ENCODE data around the gene TLL1. TPM values are rescaled to one million over a fixed set of nuclear protein-coding genes. Genes with fewer than 3 reads are reported as not detected.

The TLL1 gene
- polyA plus RNA-seq, 2 donors = 0.35 to 0.41 TPM

- Histone ChIP-seq H3K9me3 (ENCODE audit: control insufficient read depth in 2 of 2, insufficient read depth in 1 of 2, low read depth in 1 of 2, low read length in 1 of 2) (no peaks in the 10 kb centered on the region), H3K4me1 (ENCODE audit: control insufficient read depth in 2 of 2, insufficient read depth in 2 of 2, low read length in 1 of 2) (no peaks in the 10 kb centered on the region), H3K36me3 (ENCODE audit: control insufficient read depth in 2 of 2, insufficient read depth in 2 of 2, low read length in 1 of 2) (no peaks in the 10 kb centered on the region), H3K27ac (ENCODE audit: low read depth in 2 of 2, low read length in 1 of 2) (no peak overlapping the region), H3K27me3 (ENCODE audit: control insufficient read depth in 1 of 2, insufficient read depth in 2 of 2, low read length in 2 of 2) (no peaks in the 10 kb centered on the region), H3K4me3 (ENCODE audit: low read depth in 1 of 2, low read length in 2 of 2) (no peak overlapping the region)
- WGBS, 2 donors = 63 to 65% methylated on average over 4 of the region's 4 CpGs
Observed at GRCh38 chr4:166088576-166088975, 215.5 kb downstream of the TLL1 start.

GRCh38 chr4:166091146-166091545 lies 218.1 kb downstream of the TLL1 start:
- Histone ChIP-seq H3K4me3 (ENCODE audit: low read depth in 1 of 2, low read length in 2 of 2) (no peak overlapping the region), H3K4me1 (ENCODE audit: control insufficient read depth in 2 of 2, insufficient read depth in 2 of 2, low read length in 1 of 2) (no peaks in the 10 kb centered on the region), H3K36me3 (ENCODE audit: control insufficient read depth in 2 of 2, insufficient read depth in 2 of 2, low read length in 1 of 2) (no peaks in the 10 kb centered on the region), H3K27me3 (ENCODE audit: control insufficient read depth in 1 of 2, insufficient read depth in 2 of 2, low read length in 2 of 2) (no peaks in the 10 kb centered on the region), H3K9me3 (ENCODE audit: control insufficient read depth in 2 of 2, insufficient read depth in 1 of 2, low read depth in 1 of 2, low read length in 1 of 2) (no peaks in the 10 kb centered on the region), H3K27ac (ENCODE audit: low read depth in 2 of 2, low read length in 1 of 2) (no peak overlapping the region)
- WGBS, 2 donors = 73 to 82% methylated on average over 3 of the region's 3 CpGs

- no peaks in the 10 kb centered on the region for H3K36me3 ChIP-seq (ENCODE audit: control insufficient read depth in 2 of 2, insufficient read depth in 2 of 2, low read length in 1 of 2)
- H3K27me3 ChIP-seq (ENCODE audit: control insufficient read depth in 1 of 2, insufficient read depth in 2 of 2, low read length in 2 of 2) = no peaks in the 10 kb centered on the region
- H3K9me3 ChIP-seq (ENCODE audit: control insufficient read depth in 2 of 2, insufficient read depth in 1 of 2, low read depth in 1 of 2, low read length in 1 of 2) = no peaks in the 10 kb centered on the region
- H3K4me3 ChIP-seq (ENCODE audit: low read depth in 1 of 2, low read length in 2 of 2) = no peak overlapping the region
- H3K27ac ChIP-seq (ENCODE audit: low read depth in 2 of 2, low read length in 1 of 2) = no peak overlapping the region
- WGBS, 2 donors = 2% methylated on average over 2 of the region's 2 CpGs
- H3K4me1 ChIP-seq (ENCODE audit: control insufficient read depth in 2 of 2, insufficient read depth in 2 of 2, low read length in 1 of 2) = no peaks in the 10 kb centered on the region
Observed at GRCh38 chr4:166091912-166092510, 219.0 kb downstream of the TLL1 start.

- Histone ChIP-seq H3K4me3 (ENCODE audit: low read depth in 1 of 2, low read length in 2 of 2) (no peak overlapping the region), H3K9me3 (ENCODE audit: control insufficient read depth in 2 of 2, insufficient read depth in 1 of 2, low read depth in 1 of 2, low read length in 1 of 2) (no peaks in the 10 kb centered on the region), H3K27ac (ENCODE audit: low read depth in 2 of 2, low read length in 1 of 2) (no peak overlapping the region), H3K4me1 (ENCODE audit: control insufficient read depth in 2 of 2, insufficient read depth in 2 of 2, low read length in 1 of 2) (no peaks in the 10 kb centered on the region), H3K36me3 (ENCODE audit: control insufficient read depth in 2 of 2, insufficient read depth in 2 of 2, low read length in 1 of 2) (no peaks in the 10 kb centered on the region), H3K27me3 (ENCODE audit: control insufficient read depth in 1 of 2, insufficient read depth in 2 of 2, low read length in 2 of 2) (no peaks in the 10 kb centered on the region)
- 52 to 61% methylated on average over 7 of the region's 7 CpGs for WGBS, 2 donors
Observed at GRCh38 chr4:166092797-166093290, 219.8 kb downstream of the TLL1 start.

GRCh38 chr4:166104623-166105022 lies 231.6 kb downstream of the TLL1 start:
- no peak overlapping the region for H3K4me3 ChIP-seq (ENCODE audit: low read depth in 1 of 2, low read length in 2 of 2)
- H3K36me3 ChIP-seq (ENCODE audit: control insufficient read depth in 2 of 2, insufficient read depth in 2 of 2, low read length in 1 of 2) = no peaks in the 10 kb centered on the region
- H3K9me3 ChIP-seq (ENCODE audit: control insufficient read depth in 2 of 2, insufficient read depth in 1 of 2, low read depth in 1 of 2, low read length in 1 of 2) = no peaks in the 10 kb centered on the region
- no peaks in the 10 kb centered on the region for H3K4me1 ChIP-seq (ENCODE audit: control insufficient read depth in 2 of 2, insufficient read depth in 2 of 2, low read length in 1 of 2)
- no peak overlapping the region for H3K27ac ChIP-seq (ENCODE audit: low read depth in 2 of 2, low read length in 1 of 2)
- no peaks in the 10 kb centered on the region for H3K27me3 ChIP-seq (ENCODE audit: control insufficient read depth in 1 of 2, insufficient read depth in 2 of 2, low read length in 2 of 2)
- WGBS, 2 donors = 66 to 73% methylated on average over 2 of the region's 2 CpGs

GRCh38 chr4:166121897-166122296 lies 248.9 kb downstream of the TLL1 start:
- H3K4me1 ChIP-seq (ENCODE audit: control insufficient read depth in 2 of 2, insufficient read depth in 2 of 2, low read length in 1 of 2) = no peaks in the 10 kb centered on the region
- no peaks in the 10 kb centered on the region for H3K9me3 ChIP-seq (ENCODE audit: control insufficient read depth in 2 of 2, insufficient read depth in 1 of 2, low read depth in 1 of 2, low read length in 1 of 2)
- no peak overlapping the region for H3K27ac ChIP-seq (ENCODE audit: low read depth in 2 of 2, low read length in 1 of 2)
- H3K27me3 ChIP-seq (ENCODE audit: control insufficient read depth in 1 of 2, insufficient read depth in 2 of 2, low read length in 2 of 2) = no peaks in the 10 kb centered on the region
- no peaks in the 10 kb centered on the region for H3K36me3 ChIP-seq (ENCODE audit: control insufficient read depth in 2 of 2, insufficient read depth in 2 of 2, low read length in 1 of 2)
- H3K4me3 ChIP-seq (ENCODE audit: low read depth in 1 of 2, low read length in 2 of 2) = no peak overlapping the region
- 56 to 67% methylated on average over 3 of the region's 3 CpGs for WGBS, 2 donors

GRCh38 chr4:166123546-166123945 lies 250.5 kb downstream of the TLL1 start:
- Histone ChIP-seq H3K27me3 (ENCODE audit: control insufficient read depth in 1 of 2, insufficient read depth in 2 of 2, low read length in 2 of 2) (no peaks in the 10 kb centered on the region), H3K9me3 (ENCODE audit: control insufficient read depth in 2 of 2, insufficient read depth in 1 of 2, low read depth in 1 of 2, low read length in 1 of 2) (no peaks in the 10 kb centered on the region), H3K36me3 (ENCODE audit: control insufficient read depth in 2 of 2, insufficient read depth in 2 of 2, low read length in 1 of 2) (no peaks in the 10 kb centered on the region), H3K27ac (ENCODE audit: low read depth in 2 of 2, low read length in 1 of 2) (no peak overlapping the region), H3K4me3 (ENCODE audit: low read depth in 1 of 2, low read length in 2 of 2) (no peak overlapping the region), H3K4me1 (ENCODE audit: control insufficient read depth in 2 of 2, insufficient read depth in 2 of 2, low read length in 1 of 2) (no peaks in the 10 kb centered on the region)

GRCh38 chr4:166128403-166128802 lies 255.4 kb downstream of the TLL1 start:
- Histone ChIP-seq H3K36me3 (ENCODE audit: control insufficient read depth in 2 of 2, insufficient read depth in 2 of 2, low read length in 1 of 2) (no peaks in the 10 kb centered on the region), H3K4me3 (ENCODE audit: low read depth in 1 of 2, low read length in 2 of 2) (no peak overlapping the region), H3K27ac (ENCODE audit: low read depth in 2 of 2, low read length in 1 of 2) (no peak overlapping the region), H3K27me3 (ENCODE audit: control insufficient read depth in 1 of 2, insufficient read depth in 2 of 2, low read length in 2 of 2) (no peaks in the 10 kb centered on the region), H3K9me3 (ENCODE audit: control insufficient read depth in 2 of 2, insufficient read depth in 1 of 2, low read depth in 1 of 2, low read length in 1 of 2) (no peaks in the 10 kb centered on the region), H3K4me1 (ENCODE audit: control insufficient read depth in 2 of 2, insufficient read depth in 2 of 2, low read length in 1 of 2) (no peaks in the 10 kb centered on the region)
- WGBS, 2 donors = 25 to 40% methylated on average over 1 of the region's 1 CpG

GRCh38 chr4:166134285-166134684 lies 261.2 kb downstream of the TLL1 start:
- WGBS, 2 donors = 69% methylated on average over 6 of the region's 6 CpGs
- Histone ChIP-seq H3K4me1 (ENCODE audit: control insufficient read depth in 2 of 2, insufficient read depth in 2 of 2, low read length in 1 of 2) (no peaks in the 10 kb centered on the region), H3K9me3 (ENCODE audit: control insufficient read depth in 2 of 2, insufficient read depth in 1 of 2, low read depth in 1 of 2, low read length in 1 of 2) (peaks cover 0 to 5% of the 10 kb centered on the region in 2 donors), H3K27me3 (ENCODE audit: control insufficient read depth in 1 of 2, insufficient read depth in 2 of 2, low read length in 2 of 2) (no peaks in the 10 kb centered on the region), H3K27ac (ENCODE audit: low read depth in 2 of 2, low read length in 1 of 2) (no peak overlapping the region), H3K36me3 (ENCODE audit: control insufficient read depth in 2 of 2, insufficient read depth in 2 of 2, low read length in 1 of 2) (no peaks in the 10 kb centered on the region), H3K4me3 (ENCODE audit: low read depth in 1 of 2, low read length in 2 of 2) (no peak overlapping the region)

- no peak overlapping the region for H3K4me3 ChIP-seq (ENCODE audit: low read depth in 1 of 2, low read length in 2 of 2)
- 86 to 87% methylated on average over 6 of the region's 6 CpGs for WGBS, 2 donors
- H3K27me3 ChIP-seq (ENCODE audit: control insufficient read depth in 1 of 2, insufficient read depth in 2 of 2, low read length in 2 of 2) = no peaks in the 10 kb centered on the region
- no peaks in the 10 kb centered on the region for H3K9me3 ChIP-seq (ENCODE audit: control insufficient read depth in 2 of 2, insufficient read depth in 1 of 2, low read depth in 1 of 2, low read length in 1 of 2)
- no peaks in the 10 kb centered on the region for H3K4me1 ChIP-seq (ENCODE audit: control insufficient read depth in 2 of 2, insufficient read depth in 2 of 2, low read length in 1 of 2)
- no peaks in the 10 kb centered on the region for H3K36me3 ChIP-seq (ENCODE audit: control insufficient read depth in 2 of 2, insufficient read depth in 2 of 2, low read length in 1 of 2)
- no peak overlapping the region for H3K27ac ChIP-seq (ENCODE audit: low read depth in 2 of 2, low read length in 1 of 2)
Observed at GRCh38 chr4:166140951-166141350, 267.9 kb downstream of the TLL1 start.

Data from esophagus (tissue), 2 donors.